ENCODE data around the gene TARDBP. TPM values are rescaled to one million over a fixed set of nuclear protein-coding genes. Genes with fewer than 3 reads are reported as not detected.

TARDBP gene
- total RNA-seq, 1 donor from 2014 or later = 112 TPM

GRCh38 chr1:11042065-11042464 is 29.6 kb downstream of the TARDBP start:
- no peaks in the 10 kb centered on the region for H3K36me3 ChIP-seq

GRCh38 chr1:11042995-11043874 is 30.8 kb downstream of the TARDBP start:
- H3K4me1 ChIP-seq = no peaks in the 10 kb centered on the region
- H3K27me3 ChIP-seq = no peaks in the 10 kb centered on the region
- intact Hi-C loops (cut with DNase I) = no loop called here
- H3K9me3 ChIP-seq = no peaks in the 10 kb centered on the region
- H3K36me3 ChIP-seq = no peaks in the 10 kb centered on the region
- TF ChIP-seq CTCF (IDR thresholded peaks at IDR 0.05) = no peak
- ATAC-seq (no peak), DNase-seq (peak; percentile 59)
- H3K4me3 ChIP-seq = no peak overlapping the region
- no peak overlapping the region for H3K27ac ChIP-seq

More at GRCh38 chr1:11042065-11042464, 29.6 kb downstream of the TARDBP start:
- Histone ChIP-seq H3K9me3 (no peaks in the 10 kb centered on the region), H3K27me3 (no peaks in the 10 kb centered on the region), H3K4me3 (no peak overlapping the region), H3K4me1 (no peaks in the 10 kb centered on the region), H3K27ac (no peak overlapping the region)
- ATAC-seq (no peak), DNase-seq (no peak)
- TF ChIP-seq CTCF (IDR thresholded peaks at IDR 0.05) = no peak
- intact Hi-C loops (cut with DNase I) = no loop called here

- ATAC-seq = no peak
- DNase-seq = peak; percentile 36
- Histone ChIP-seq H3K36me3 (no peaks in the 10 kb centered on the region), H3K4me1 (no peaks in the 10 kb centered on the region), H3K4me3 (no peak overlapping the region), H3K9me3 (no peaks in the 10 kb centered on the region), H3K27ac (no peak overlapping the region), H3K27me3 (no peaks in the 10 kb centered on the region)
- intact Hi-C loops (cut with DNase I) = no loop called here
- TF ChIP-seq CTCF (IDR thresholded peaks at IDR 0.05) = no peak
These were observed 31.8 kb downstream of the TARDBP start for GRCh38 chr1:11044086-11044848.

GRCh38 chr1:11044849-11045427 is 32.5 kb downstream of the TARDBP start:
- Histone ChIP-seq H3K27ac (no peak overlapping the region), H3K4me3 (no peak overlapping the region), H3K4me1 (no peaks in the 10 kb centered on the region), H3K27me3 (no peaks in the 10 kb centered on the region), H3K9me3 (no peaks in the 10 kb centered on the region), H3K36me3 (no peaks in the 10 kb centered on the region)
- intact Hi-C loops (cut with DNase I) = no loop called here
- peak; percentile 7 for ATAC-seq
- DNase-seq = no peak
- TF ChIP-seq CTCF (IDR thresholded peaks at IDR 0.05) = no peak

GRCh38 chr1:11045428-11046269 is 33.2 kb downstream of the TARDBP start:
- no peaks in the 10 kb centered on the region for H3K9me3 ChIP-seq
- intact Hi-C loops (cut with DNase I) = no loop called here

More at GRCh38 chr1:11045428-11046269, 33.2 kb downstream of the TARDBP start:
- Histone ChIP-seq H3K4me3 (no peak overlapping the region), H3K4me1 (no peaks in the 10 kb centered on the region), H3K36me3 (no peaks in the 10 kb centered on the region), H3K27me3 (no peaks in the 10 kb centered on the region), H3K27ac (no peak overlapping the region)
- DNase-seq (peak; percentile 63), ATAC-seq (peak; percentile 8)
- TF ChIP-seq CTCF (IDR thresholded peaks at IDR 0.05) = no peak
